ENCODE data around the gene SUSD1.

DNA sequence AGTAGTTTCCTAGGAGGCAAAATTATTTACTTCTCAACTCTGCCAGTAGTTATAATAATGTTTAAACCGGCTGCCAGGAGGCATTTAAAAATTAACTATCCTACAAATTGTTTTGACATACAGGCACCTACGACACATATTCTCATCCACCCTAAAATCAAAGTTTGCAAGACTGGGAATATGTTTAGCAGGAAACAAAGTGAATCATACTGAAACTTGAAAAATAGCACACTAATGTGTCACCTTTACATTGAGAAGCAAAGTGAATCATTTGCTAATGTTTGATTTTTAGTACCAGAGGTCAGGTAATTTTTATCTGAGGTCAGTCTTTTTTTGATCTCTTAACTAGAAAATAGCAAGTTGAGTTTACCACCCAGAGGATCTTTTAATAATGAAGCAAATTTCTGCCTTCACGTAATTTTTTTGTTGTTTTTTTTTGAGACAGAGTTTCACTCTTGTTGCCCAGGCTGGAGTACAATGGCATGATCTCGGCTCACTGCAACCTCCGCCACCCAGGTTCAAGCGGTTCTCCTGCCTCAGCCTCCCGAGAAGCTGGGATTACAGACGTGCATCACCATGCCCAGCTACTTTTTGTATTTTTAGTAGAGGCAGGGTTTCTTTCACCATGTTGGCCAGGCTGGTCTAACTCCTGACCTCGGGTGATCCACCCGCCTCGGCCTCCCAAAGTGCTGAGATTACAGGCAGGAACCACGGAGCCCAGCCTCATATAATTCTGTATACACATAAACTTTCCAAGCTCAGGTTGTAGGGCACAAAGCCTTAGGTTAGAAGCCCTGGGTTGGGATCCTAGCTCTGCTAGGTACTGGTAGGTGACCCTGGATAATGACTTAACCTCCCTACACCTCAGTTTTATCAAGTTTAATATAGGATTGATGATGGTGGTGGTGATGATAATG lies 154.2 kb downstream of the SUSD1 start:
- TF ChIP-seq ELF1 (CRISPR knock-in tag; IDR thresholded peaks at IDR 0.05) = no peak
- TF ChIP-seq EZH2 (conservative IDR thresholded peaks at IDR 0.05; ENCODE audit: low read depth, low read length) = no peak
- TF ChIP-seq, protein P1, sequence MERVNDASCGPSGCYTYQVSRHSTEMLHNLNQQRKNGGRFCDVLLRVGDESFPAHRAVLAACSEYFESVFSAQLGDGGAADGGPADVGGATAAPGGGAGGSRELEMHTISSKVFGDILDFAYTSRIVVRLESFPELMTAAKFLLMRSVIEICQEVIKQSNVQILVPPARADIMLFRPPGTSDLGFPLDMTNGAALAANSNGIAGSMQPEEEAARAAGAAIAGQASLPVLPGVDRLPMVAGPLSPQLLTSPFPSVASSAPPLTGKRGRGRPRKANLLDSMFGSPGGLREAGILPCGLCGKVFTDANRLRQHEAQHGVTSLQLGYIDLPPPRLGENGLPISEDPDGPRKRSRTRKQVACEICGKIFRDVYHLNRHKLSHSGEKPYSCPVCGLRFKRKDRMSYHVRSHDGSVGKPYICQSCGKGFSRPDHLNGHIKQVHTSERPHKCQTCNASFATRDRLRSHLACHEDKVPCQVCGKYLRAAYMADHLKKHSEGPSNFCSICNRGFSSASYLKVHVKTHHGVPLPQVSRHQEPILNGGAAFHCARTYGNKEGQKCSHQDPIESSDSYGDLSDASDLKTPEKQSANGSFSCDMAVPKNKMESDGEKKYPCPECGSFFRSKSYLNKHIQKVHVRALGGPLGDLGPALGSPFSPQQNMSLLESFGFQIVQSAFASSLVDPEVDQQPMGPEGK (CRISPR knock-in tag; IDR thresholded peaks at IDR 0.05) = no peak
- TF ChIP-seq EP300 (IDR thresholded peaks at IDR 0.05; ENCODE audit: low read depth in 2 of 2, low read length in 2 of 2) = peak in 1 of 2 experiments; percentile 21; a peak in 1 of 4 replicates
- TF ChIP-seq EP300 (CRISPR knock-in tag; IDR thresholded peaks at IDR 0.05; ENCODE audit: borderline replicate concordance) = no peak
- TF ChIP-seq SOX5 (CRISPR knock-in tag; IDR thresholded peaks at IDR 0.05; ENCODE audit: borderline replicate concordance) = no peak
- TF ChIP-seq KLF11 (CRISPR knock-in tag; IDR thresholded peaks at IDR 0.05) = no peak
- no peak for TF ChIP-seq CBX5 (CRISPR knock-in tag; IDR thresholded peaks at IDR 0.05; ENCODE audit: borderline replicate concordance)
- TF ChIP-seq CBX2 (IDR thresholded peaks at IDR 0.05; ENCODE audit: low read depth, low read length) = no peak
- no peak for TF ChIP-seq CBX2 (CRISPR knock-in tag; IDR thresholded peaks at IDR 0.05; ENCODE audit: low read depth)

Measured in HepG2 (cell line).